Common myeloid progenitor, CD34-positive (primary cell): ENCODE measurements around the gene STRA8.

Experiments used
- CTCF ChIA-PET: fragments of 350-600 bp; sonication (Branson Sonifier 250); formaldehyde crosslinking; loops from one replicate; lab custom pipeline; 2021; ENCODE audit warnings: antibody characterized with exemption; lab: Charles Lee
- POLR2A ChIA-PET: fragments of 350-600 bp; sonication (Branson Sonifier 250); formaldehyde crosslinking; loops from one replicate; lab custom pipeline; 2021; ENCODE audit warnings: antibody characterized with exemption; lab: Charles Lee
- DNase-seq, 3 donors: peaks; one replicate each; pipeline versions ENCODE4 v3.0.0 to v3.0.0-alpha.2; 2013
- H3K27ac ChIP-seq, 2 experiments: 1 replicate in 1 of 2; 2 replicates in 1 of 2; pipeline ENCODE4 v1.7.0; 2013; ENCODE audit warnings: inconsistent platforms in 2 of 2, low read length in 2 of 2, mild to moderate bottlenecking in 2 of 2, low read depth in 1 of 2, moderate library complexity in 1 of 2; ENCODE audit not compliant: severe bottlenecking in 2 of 2, insufficient read depth in 1 of 2, poor library complexity in 1 of 2
- H3K27me3 ChIP-seq, 5 experiments: replicated peaks in 2 of 5; 1 replicate in 3 of 5; 2 replicates in 2 of 5; pipeline versions ENCODE4 v1.6.1 to v1.7.0; 2013; ENCODE audit warnings: low read length in 4 of 5, mild to moderate bottlenecking in 2 of 5, moderate library complexity in 2 of 5, inconsistent platforms in 1 of 5; ENCODE audit not compliant: insufficient read depth in 5 of 5, control insufficient read depth in 4 of 5
- H3K36me3 ChIP-seq, 4 experiments: 1 replicate in 2 of 4; 2 replicates in 2 of 4; pipeline versions ENCODE4 v1.6.1 to v1.7.0; 2013; ENCODE audit warnings: low read length in 3 of 4, control low read depth in 1 of 4, mild to moderate bottlenecking in 1 of 4; ENCODE audit not compliant: control insufficient read depth in 4 of 4, insufficient read depth in 4 of 4
- H3K4me1 ChIP-seq, 4 experiments: 1 replicate in 3 of 4; 2 replicates in 1 of 4; pipeline versions ENCODE4 v1.6.1 to v1.7.1; 2013; ENCODE audit warnings: low read length in 3 of 4, mild to moderate bottlenecking in 3 of 4, control low read depth in 1 of 4, inconsistent platforms in 1 of 4, moderate library complexity in 1 of 4; ENCODE audit not compliant: control insufficient read depth in 4 of 4, insufficient read depth in 4 of 4; ENCODE audit errors: control extremely low read depth in 1 of 4
- H3K4me3 ChIP-seq, 7 experiments: 1 replicate in 4 of 7; 2 replicates in 3 of 7; pipeline versions ENCODE4 v1.5.1 to v1.7.0; 2013; ENCODE audit warnings: mild to moderate bottlenecking in 7 of 7, low read length in 6 of 7, moderate library complexity in 6 of 7, inconsistent platforms in 2 of 7, low read depth in 2 of 7, control low read depth in 1 of 7; ENCODE audit not compliant: insufficient read depth in 4 of 7, control insufficient read depth in 1 of 7; ENCODE audit errors: extremely low read depth in 1 of 7
- H3K9me3 ChIP-seq, 5 experiments: 1 replicate in 4 of 5; 2 replicates in 1 of 5; pipeline versions ENCODE4 v1.6.1 to v1.7.1; 2013; ENCODE audit warnings: low read length in 4 of 5, mild to moderate bottlenecking in 2 of 5, inconsistent platforms in 1 of 5, low read depth in 1 of 5, moderate library complexity in 1 of 5; ENCODE audit not compliant: control insufficient read depth in 4 of 5, insufficient read depth in 2 of 5; ENCODE audit errors: control extremely low read depth in 1 of 5
- WGBS: methylation state at CpG from one replicate; pipeline ENCODE4 v1.1.5; 2013; ENCODE audit not compliant: insufficient coverage; 5-methylcytosine and 5-hydroxymethylcytosine counted together

STRA8 gene

DNA sequence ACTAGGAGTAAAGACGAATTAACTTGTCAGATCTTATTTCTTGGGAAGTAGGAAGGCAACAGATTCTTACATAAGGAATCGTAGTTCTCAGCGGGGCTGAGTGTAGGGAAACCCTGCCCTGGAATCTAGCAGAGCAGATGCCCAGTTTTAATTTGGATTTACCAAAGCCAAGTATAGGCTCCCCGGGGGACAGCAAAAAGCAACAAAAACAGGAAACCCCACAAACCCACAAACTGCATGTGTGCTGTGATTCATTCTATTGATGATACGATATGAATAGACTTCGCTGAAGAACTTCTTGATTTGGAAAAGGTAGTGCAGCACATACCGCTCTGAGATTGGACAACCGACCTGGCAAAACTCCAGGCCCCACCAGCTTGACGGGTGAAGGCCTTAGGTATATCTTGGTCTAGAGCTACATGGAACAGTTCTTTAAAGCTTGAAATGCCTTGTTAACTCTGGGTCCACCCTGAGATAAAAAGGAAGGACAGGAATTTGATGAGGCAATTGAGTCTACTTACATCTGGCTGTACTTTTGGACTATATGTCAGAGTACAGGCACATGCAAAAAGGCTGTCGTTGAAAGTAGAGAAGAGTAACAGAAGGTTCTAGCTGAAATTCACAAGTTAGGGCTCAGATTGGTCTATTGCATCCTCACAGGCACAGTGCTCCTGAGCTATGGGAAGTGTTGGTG is 49.1 kb downstream of the STRA8 start:
- peaks cover 0 to 2% (median 0%) of the 10 kb centered on the region in 5 experiments for H3K27me3 ChIP-seq
- POLR2A ChIA-PET = interaction anchor here (0.6 kb wide), 1 partner anchor 83 kb away, joined by 3 read pairs; no protein-coding TSS in a partner anchor
- CTCF ChIA-PET = interaction anchor here (1.0 to 5.0 kb wide), 4 partner anchors 28 to 270 kb away, joined by 3 to 95 read pairs (median 3); no protein-coding TSS in a partner anchor
- H3K4me1 ChIP-seq = no peaks in the 10 kb centered on the region
- no peak overlapping the region for H3K4me3 ChIP-seq
- DNase-seq = peak in 1 of 3 donors; percentile 4
- H3K36me3 ChIP-seq = no peaks in the 10 kb centered on the region
- 90% methylated on average over 7 of the region's 10 CpGs for WGBS
- H3K9me3 ChIP-seq = no peaks in the 10 kb centered on the region
- H3K27ac ChIP-seq = no peak overlapping the region

DNA sequence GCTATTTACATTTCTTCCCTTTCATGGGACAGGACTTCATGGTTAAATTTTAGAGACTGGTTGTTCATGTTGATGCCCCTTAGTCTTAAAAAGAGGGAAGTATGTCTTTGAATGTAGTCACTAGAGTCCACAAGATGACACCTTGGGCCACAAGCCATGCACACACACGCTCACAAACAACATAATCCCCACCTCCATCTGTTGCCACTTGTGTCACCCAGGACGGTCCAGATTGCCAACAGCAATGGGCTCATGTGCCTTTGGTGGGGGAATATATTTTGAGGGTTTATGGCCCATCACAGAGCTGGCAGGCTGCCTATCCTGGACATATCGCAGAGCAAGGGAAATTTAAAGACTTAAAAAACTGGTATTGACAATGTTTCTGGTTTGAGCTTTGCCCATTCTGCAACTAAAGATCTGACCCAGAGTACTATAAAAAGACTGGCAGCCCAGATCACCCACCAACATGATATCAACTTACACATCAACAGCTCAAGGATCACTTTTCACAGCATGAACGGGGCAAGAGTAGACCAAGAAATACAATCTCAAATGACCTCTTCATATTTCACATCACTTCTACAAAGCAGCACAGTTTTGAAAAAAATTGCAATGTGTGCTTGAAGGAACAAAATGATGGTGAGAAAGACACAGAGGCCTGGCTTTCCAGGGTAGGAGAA is 50.5 kb downstream of the STRA8 start:
- WGBS = 100% methylated on average over 1 of the region's 4 CpGs
- Histone ChIP-seq H3K27me3 (peaks cover 0 to 2% (median 0%) of the 10 kb centered on the region in 5 experiments), H3K27ac (no peak overlapping the region), H3K4me1 (no peaks in the 10 kb centered on the region), H3K36me3 (no peaks in the 10 kb centered on the region), H3K9me3 (no peaks in the 10 kb centered on the region), H3K4me3 (no peak overlapping the region)
- no peak for DNase-seq
- ChIA-PET POLR2A (no interaction called here), CTCF (interaction anchor here (1.1 to 1.7 kb wide), 2 partner anchors 9 to 51 kb away, joined by 4 to 7 read pairs; no protein-coding TSS in a partner anchor)

- POLR2A ChIA-PET = no interaction called here
- CTCF ChIA-PET = interaction anchor here (0.7 to 2.5 kb wide), 4 partner anchors 10 to 50 kb away, joined by 3 to 11 read pairs (median 5); no protein-coding TSS in a partner anchor
- no peaks in the 10 kb centered on the region for H3K36me3 ChIP-seq
- H3K9me3 ChIP-seq = no peaks in the 10 kb centered on the region
- no peak for DNase-seq
- WGBS = 100% methylated on average over 2 of the region's 5 CpGs
- H3K4me3 ChIP-seq = no peak overlapping the region
- no peaks in the 10 kb centered on the region for H3K4me1 ChIP-seq
- H3K27ac ChIP-seq = no peak overlapping the region
- H3K27me3 ChIP-seq = no peaks in the 10 kb centered on the region
These were observed 52.1 kb downstream of the STRA8 start for GRCh38 chr7:135285547-135286233.

DNA sequence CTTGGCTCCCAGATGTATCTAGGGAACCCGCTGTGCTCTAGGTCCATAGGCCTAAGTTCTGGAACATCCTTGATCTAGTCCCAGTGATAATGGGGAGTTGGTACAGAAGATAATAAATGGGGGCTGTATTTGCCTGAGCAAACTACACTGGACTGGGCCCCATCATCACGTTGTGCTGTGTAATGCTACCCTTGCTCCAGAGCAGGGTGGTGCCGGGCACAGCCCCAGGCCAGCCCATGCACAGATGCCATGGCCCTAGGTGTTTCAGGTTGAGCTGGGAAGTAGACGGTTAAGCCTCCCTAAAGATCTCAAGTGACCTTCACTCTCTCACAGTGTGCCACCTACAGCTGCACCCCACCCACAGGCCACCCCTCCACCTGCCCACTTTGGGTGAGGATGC is 53.2 kb downstream of the STRA8 start:
- CTCF ChIA-PET = interaction anchor here (0.9 to 3.2 kb wide), 3 partner anchors 12 to 49 kb away, joined by 3 to 11 read pairs (median 9); no protein-coding TSS in a partner anchor
- DNase-seq = no peak
- POLR2A ChIA-PET = no interaction called here
- no peaks in the 10 kb centered on the region for H3K4me1 ChIP-seq
- no peak overlapping the region for H3K27ac ChIP-seq
- H3K4me3 ChIP-seq = no peak overlapping the region
- 90% methylated on average over 2 of the region's 4 CpGs for WGBS
- no peaks in the 10 kb centered on the region for H3K9me3 ChIP-seq
- H3K36me3 ChIP-seq = no peaks in the 10 kb centered on the region
- H3K27me3 ChIP-seq = no peaks in the 10 kb centered on the region

GRCh38 chr7:135290594-135290993 is 57.0 kb downstream of the STRA8 start:
- DNase-seq = no peak
- no peaks in the 10 kb centered on the region for H3K27me3 ChIP-seq
- ChIA-PET POLR2A (no interaction called here), CTCF (interaction anchor here (1.7 kb wide), 1 partner anchor 10 kb away, joined by 6 read pairs; no protein-coding TSS in a partner anchor)
- no peak overlapping the region for H3K27ac ChIP-seq
- H3K4me1 ChIP-seq = no peaks in the 10 kb centered on the region
- 100% methylated on average over 7 of the region's 7 CpGs for WGBS
- no peaks in the 10 kb centered on the region for H3K36me3 ChIP-seq
- no peak overlapping the region for H3K4me3 ChIP-seq
- no peaks in the 10 kb centered on the region for H3K9me3 ChIP-seq

DNA sequence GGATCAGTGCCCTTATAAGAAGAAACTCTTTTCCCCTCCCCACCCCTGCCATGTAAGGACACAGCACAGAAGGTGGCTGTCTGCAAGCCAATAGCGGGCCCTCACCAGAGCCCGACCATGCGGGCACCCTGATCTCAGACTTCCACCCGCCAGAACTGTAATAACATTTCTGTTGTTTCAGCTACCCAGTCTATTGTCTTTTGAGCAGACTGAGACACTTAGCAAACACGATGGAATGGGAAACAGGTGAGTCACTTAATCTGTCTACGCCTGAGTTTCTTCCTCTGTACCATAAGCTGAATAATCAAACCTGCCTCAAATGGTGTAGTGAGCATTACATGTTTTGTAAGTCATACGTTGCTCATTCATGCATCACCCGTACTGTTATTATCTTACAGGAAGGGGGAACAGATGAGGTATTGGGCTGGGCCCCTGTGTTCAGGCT is 58.2 kb downstream of the STRA8 start:
- no peaks in the 10 kb centered on the region for H3K36me3 ChIP-seq
- no peak overlapping the region for H3K27ac ChIP-seq
- H3K9me3 ChIP-seq = no peaks in the 10 kb centered on the region
- WGBS = 70% methylated on average over 2 of the region's 8 CpGs
- DNase-seq = peak in 1 of 3 donors; percentile 87
- no peak overlapping the region for H3K4me3 ChIP-seq
- no peaks in the 10 kb centered on the region for H3K4me1 ChIP-seq
- ChIA-PET CTCF (interaction anchor here (1.0 kb wide), 2 partner anchors 11 to 43 kb away, joined by 3 to 4 read pairs; no protein-coding TSS in a partner anchor), POLR2A (no interaction called here)
- H3K27me3 ChIP-seq = no peaks in the 10 kb centered on the region
